NCI-H2171 treated with DMSO at 0.1 percent for 48 hours (cell line): ENCODE data around the gene MAP3K9.
A peak's percentile ranks its signal among the peaks of the same experiment; 100 is the strongest.

Source experiments
- DNase-seq: peaks from one replicate; lab custom pipeline; 2025; lab: John Stamatoyannopoulos, UW

Gene MAP3K9

GRCh38 chr14:70723276-70723675, 86.0 kb downstream of the MAP3K9 start:
- DNase-seq = no peak

- DNase-seq = no peak
These were observed 86.9 kb downstream of the MAP3K9 start for GRCh38 chr14:70722418-70722817.

- no peak for DNase-seq
These were observed 87.8 kb downstream of the MAP3K9 start for GRCh38 chr14:70721542-70721941.

- DNase-seq = no peak
These were observed 90.8 kb downstream of the MAP3K9 start for GRCh38 chr14:70718383-70719118.

- peak; percentile 39 for DNase-seq
These were observed 92.4 kb downstream of the MAP3K9 start for GRCh38 chr14:70716958-70717357.

- no peak for DNase-seq
These were observed 92.8 kb downstream of the MAP3K9 start for GRCh38 chr14:70716483-70716882.

GRCh38 chr14:70714055-70714550, 95.2 kb downstream of the MAP3K9 start:
- DNase-seq = peak; percentile 81

- no peak for DNase-seq
These were observed 95.8 kb downstream of the MAP3K9 start for GRCh38 chr14:70713511-70713916.

GRCh38 chr14:70713096-70713495, 96.2 kb downstream of the MAP3K9 start:
- no peak for DNase-seq

GRCh38 chr14:70711451-70711850, 97.9 kb downstream of the MAP3K9 start:
- no peak for DNase-seq

- DNase-seq = no peak
These were observed 99.5 kb downstream of the MAP3K9 start for GRCh38 chr14:70709726-70710382.

- no peak for DNase-seq
These were observed 100.4 kb downstream of the MAP3K9 start for GRCh38 chr14:70708717-70709570.

- DNase-seq = no peak
These were observed 101.9 kb downstream of the MAP3K9 start for GRCh38 chr14:70707138-70708038.

GRCh38 chr14:70706177-70706576, 103.1 kb downstream of the MAP3K9 start:
- DNase-seq = no peak

- no peak for DNase-seq
These were observed 104.4 kb downstream of the MAP3K9 start for GRCh38 chr14:70704960-70705359.

- DNase-seq = peak; percentile 25
These were observed 105.6 kb downstream of the MAP3K9 start for GRCh38 chr14:70703621-70704168.

GRCh38 chr14:70702161-70702560, 107.2 kb downstream of the MAP3K9 start:
- no peak for DNase-seq

GRCh38 chr14:70701610-70702009, 107.7 kb downstream of the MAP3K9 start:
- DNase-seq = no peak

- DNase-seq = no peak
These were observed 108.2 kb downstream of the MAP3K9 start for GRCh38 chr14:70700955-70701585.

GRCh38 chr14:70699646-70700045, 109.7 kb downstream of the MAP3K9 start:
- DNase-seq = no peak

GRCh38 chr14:70698288-70698687, 111.0 kb downstream of the MAP3K9 start:
- DNase-seq = no peak
